GM18498 (cell line): ENCODE results near the gene FBXO9.

Experiments
- ATAC-seq: cut with Tn5 transposase; IDR thresholded peaks from one replicate; pipeline ENCODE4 v1.9.1; 2021; ENCODE audit warnings: mild to moderate bottlenecking, moderate library complexity; ENCODE audit not compliant: unreplicated experiment

FBXO9 gene

DNA sequence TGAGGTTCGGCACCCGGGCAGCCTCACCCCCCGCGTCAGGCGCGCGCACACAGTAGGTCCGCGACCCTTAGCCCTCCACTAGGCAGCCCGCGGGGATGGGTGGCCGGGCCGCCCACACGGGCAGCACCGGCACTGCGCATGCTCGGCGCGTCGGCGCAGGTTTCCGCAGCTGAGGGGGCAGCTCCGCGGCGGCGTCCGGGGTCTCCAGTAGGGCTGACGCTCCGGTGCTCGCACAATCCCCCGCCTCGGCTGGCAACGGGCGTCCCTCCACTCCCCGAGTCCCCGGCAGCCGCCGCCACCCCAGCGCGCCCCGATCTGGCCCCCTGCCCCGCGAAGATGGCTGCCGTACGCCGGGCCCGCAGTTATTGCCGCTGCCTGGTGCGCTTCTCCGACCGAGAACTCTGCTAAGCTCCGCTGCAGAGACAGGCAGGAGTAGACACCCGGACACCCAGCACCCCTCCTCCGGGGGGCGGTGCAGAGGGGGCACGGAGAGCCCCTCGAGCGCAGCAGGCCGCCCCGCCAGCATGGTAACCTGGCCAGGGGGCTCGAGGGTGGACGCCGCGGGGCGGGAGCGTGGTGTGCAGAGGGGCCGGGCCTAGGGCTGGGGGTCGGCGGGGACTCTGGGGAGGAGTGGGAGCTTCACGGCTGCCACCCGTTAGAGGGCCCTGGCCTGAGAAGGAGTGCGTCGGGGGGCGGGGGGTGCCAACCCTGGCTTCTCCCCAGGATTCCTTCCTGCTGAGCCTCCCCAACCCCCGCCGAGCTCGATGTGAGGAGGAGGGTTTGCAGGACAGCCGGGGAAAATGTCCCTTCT lies at the start of gene FBXO9:
Gene FBXO9, plus strand, starts transcription at position 139 of the 811 bp plus-strand sequence. Its CDS starts 386 bp downstream, at position 525.
- ATAC-seq: peak; percentile 61

DNA sequence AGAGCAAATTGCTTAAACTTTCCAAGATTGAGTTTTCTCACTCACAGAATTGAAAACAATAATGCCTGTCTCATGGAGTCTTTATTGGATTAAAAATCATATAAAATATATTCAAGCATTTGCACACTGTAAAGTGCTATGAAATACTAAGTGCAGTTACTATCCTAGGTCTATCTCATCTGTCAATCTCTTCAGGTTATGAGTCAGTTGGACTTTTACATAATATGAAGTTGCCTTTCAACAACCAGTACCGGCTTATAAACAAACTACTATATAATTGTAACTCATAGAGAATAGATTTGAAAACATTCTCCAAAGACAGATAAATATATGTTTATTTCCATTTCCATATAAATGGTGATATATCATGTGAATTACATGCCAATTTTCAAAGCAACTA lies 49.7 kb upstream of the FBXO9 start:
- no peak for ATAC-seq

DNA sequence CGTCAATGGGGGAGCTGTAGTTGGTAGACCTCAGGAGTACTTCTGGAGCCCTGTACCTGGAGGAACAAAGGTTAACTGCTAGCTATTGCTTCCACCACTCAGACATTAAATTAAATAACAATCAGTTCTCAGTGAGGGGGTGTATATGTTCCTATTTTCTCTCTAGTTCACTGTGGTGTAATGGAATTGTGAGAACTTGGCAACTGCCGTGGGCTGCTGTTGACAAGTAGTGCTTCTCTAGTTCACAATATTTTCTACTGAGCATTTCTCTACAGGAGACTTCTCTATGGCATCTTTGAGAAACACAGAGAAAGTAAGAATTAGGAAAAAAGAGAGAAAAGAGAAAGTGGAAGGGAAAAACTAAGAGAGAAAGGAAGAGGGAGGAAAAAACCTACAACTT lies 46.8 kb upstream of the FBXO9 start:
- ATAC-seq: no peak

- ATAC-seq: no peak
Measured at GRCh38 chr6:53020005-53020744, 45.0 kb upstream of the FBXO9 start.

DNA sequence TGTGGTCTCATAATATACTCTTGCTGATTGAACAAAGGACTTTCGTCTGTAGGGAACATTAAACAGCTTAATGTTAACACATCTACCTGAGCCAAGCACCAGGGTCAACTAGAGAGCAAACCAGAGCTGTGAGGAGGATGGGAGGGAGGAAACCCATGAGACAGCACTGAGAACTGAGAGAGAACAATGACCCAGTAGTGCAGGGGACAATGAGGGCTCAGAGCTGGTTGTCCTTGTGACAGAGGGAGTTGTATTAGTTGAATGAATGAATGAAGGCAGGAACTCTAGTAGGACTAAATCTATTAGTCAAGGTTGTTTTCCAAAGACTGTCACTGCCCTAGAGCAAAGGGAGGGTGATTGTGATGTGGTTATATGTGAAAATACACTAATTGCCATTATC lies 41.9 kb upstream of the FBXO9 start:
- ATAC-seq: no peak

- no peak for ATAC-seq
Measured at GRCh38 chr6:53026526-53026925, 38.7 kb upstream of the FBXO9 start.

DNA sequence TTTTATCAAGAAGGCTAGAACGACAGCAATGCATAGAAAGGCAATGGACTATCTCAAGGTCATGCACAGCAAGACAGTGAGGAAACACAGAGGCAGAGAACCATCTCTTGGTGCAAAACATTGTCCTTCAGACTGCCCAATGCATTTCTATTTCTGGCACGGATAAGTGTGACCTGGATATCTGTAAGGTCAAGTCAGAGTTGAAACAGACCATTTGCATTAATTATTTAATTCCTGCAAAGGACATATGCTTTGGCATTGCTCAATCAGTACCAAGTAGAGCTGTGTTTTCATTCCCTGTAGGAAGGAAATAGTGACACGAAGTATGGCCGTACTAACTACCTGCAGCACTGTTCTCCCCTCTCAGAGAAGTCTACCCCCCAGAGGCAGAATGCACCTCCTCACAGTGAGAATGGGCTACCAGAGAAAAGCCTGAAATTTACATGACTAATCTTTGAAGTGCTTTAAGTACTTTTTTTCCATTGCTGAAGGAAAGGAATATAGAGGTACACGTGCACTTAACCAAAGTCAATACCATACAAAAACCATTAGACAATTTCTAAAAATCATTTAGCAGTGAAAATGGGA lies 38.0 kb upstream of the FBXO9 start:
- ATAC-seq: no peak

- no peak for ATAC-seq
Measured at GRCh38 chr6:53028467-53028866, 36.7 kb upstream of the FBXO9 start.

GRCh38 chr6:53029257-53029656 lies 35.9 kb upstream of the FBXO9 start:
- no peak for ATAC-seq

GRCh38 chr6:53029761-53030160 lies 35.4 kb upstream of the FBXO9 start:
- ATAC-seq: no peak

DNA sequence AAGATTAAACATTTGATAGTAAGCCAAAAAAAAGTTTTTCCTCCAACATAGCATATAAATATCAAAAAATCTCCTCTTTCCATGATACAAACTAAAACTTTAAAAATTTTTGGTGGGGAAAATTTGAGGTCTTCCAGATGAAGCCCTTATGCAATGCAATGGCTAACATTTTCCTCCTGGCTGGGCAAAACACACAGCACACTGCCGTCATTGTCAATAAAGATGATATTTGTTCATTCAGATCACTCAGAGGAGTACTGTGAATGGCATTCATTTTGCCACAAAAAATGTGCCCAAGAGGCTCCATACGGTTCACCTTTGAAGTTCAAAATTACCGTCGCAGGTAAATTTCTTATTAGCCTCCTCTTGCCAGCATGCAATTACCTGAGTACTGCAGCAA lies 33.9 kb upstream of the FBXO9 start:
- ATAC-seq: no peak

DNA sequence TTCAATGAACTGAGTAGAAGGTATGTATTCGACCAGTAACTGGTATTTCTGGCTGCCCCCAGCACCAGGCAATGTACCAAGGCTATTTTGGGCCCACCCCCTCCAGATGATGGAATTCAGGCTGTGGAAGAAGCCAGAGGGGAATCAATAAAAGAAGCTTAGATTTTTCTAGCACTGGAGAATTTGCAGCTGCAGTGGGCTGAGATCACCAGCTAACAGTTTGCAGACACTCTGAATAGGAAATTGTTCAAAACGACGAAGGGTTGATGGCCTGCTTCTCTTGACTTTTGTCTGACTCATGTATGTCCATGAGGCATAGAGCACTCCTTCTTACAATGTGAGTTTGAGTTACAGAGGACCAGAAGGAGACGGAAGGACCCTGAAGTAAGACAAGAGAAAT lies 32.4 kb upstream of the FBXO9 start:
- ATAC-seq: no peak

DNA sequence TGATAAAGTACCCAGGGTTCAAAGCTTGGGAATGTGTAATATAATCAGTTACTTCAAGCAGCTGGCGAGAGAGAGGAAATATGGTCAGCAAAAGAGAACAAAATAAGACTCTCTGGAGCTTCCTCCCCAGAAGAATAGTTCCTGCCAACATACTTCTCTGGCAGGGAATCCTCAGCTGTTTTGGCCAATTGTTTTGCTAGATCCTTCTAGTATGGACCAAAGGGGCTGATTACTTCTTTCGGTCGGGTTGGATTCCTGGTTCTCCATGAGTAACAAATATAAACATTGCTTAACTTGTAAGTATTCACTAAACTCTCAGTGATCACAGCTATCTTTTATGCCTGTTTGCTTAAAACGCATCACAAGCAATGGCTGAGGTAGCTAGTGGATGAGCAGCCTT lies 31.4 kb upstream of the FBXO9 start:
- ATAC-seq: no peak

- no peak for ATAC-seq
Measured at GRCh38 chr6:53035549-53036213, 29.5 kb upstream of the FBXO9 start.

DNA sequence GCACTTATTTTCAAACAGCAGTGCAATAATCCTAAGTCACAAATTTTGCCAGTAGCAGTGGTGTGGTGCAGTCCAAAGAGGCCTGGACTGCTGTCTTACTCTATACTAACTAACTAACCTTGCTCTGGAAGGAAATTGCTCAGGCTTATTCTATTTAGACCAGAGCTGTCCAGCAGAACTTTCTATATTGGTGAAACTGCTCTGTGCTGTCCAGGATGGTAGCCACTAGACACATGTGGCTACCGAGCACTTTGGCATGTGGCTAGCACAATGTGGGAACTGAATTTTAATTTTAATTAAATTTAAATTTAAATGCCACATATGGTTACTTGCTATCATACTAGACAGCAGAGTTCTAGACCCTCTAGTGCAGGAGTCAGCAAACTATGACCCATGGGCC lies 27.1 kb upstream of the FBXO9 start:
- ATAC-seq: no peak

DNA sequence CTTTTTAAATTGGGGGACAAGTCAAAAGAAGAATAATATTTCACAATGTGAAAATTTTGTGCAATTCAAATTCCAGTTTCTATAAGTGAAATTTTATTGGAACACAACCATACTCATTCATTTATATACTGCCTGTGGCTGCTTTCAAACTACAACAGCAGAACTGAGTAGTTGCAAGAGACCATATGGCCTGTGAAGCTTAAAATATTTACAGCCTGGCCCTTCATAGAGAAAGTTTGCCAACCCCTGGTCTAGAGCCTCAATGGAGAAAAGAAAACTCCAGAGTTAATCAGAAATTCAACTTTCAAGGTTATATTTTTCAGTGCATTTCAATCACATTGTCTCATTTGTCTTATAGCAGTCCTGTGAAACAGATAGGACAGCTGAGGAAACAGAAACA lies 26.6 kb upstream of the FBXO9 start:
- ATAC-seq: no peak

DNA sequence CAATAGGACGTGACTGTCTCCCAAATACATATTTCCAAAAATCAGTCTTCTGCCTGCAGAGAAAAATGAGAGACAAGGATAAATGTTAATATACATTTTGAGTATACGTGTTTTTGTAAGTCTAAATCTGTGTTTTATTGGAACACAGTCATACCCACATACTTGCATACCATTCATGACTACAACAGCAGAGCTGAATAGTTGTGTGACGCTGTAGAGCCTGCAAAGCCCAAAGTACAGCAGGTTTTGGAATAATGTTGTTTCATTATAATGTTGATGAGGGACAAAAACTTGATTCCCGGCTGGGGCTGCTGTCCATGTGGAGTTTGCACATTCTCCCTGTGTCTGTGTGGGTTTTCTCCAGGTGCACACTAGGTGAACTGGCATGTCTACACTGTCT lies 23.8 kb upstream of the FBXO9 start:
- ATAC-seq: no peak

DNA sequence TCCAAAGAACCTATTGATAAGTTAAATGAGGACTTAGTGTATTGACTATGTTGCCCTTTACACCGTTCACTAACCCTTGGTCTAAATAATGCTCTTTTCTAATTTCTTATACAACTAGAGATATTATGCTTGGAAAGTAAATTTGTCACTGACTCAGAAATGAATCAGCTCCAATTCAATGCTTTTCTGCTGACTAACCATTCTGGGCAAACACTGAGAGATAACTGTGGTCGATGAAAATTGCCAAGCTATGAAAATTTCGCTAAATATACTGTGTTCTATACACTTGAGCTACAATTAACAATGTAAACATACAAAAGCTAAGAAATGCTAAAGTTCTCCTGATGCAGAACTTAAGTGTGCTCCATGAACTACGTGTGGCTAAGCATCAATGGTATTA lies 23.1 kb upstream of the FBXO9 start:
- no peak for ATAC-seq

- no peak for ATAC-seq
Measured at GRCh38 chr6:53043581-53043980, 21.6 kb upstream of the FBXO9 start.

- no peak for ATAC-seq
Measured at GRCh38 chr6:53044071-53044470, 21.1 kb upstream of the FBXO9 start.

GRCh38 chr6:53044572-53044971 lies 20.6 kb upstream of the FBXO9 start:
- ATAC-seq: no peak
